CD14-positive monocyte (primary cell): ENCODE measurements around the gene RAB12. TPM values are rescaled to one million over a fixed set of nuclear protein-coding genes. Genes with fewer than 3 reads are reported as not detected.
"Not testable (repeated sequence)": the region's sequence is repeated elsewhere in the genome, so short reads cannot be mapped to it uniquely, and the experiment has no call there.

Experiments
- DNase-seq, 3 donors: peaks; one replicate each; pipeline ENCODE4 v3.0.0-alpha.2; 2011 to 2022
- H2AFZ ChIP-seq: 2 replicates; pipeline ENCODE4 v1.6.0; 2012; ENCODE audit warnings: mild to moderate bottlenecking, low read depth, low read length, inconsistent platforms; ENCODE audit not compliant: insufficient read depth, poor library complexity, severe bottlenecking
- H3K27ac ChIP-seq, 2 donors: 1 replicate in 1 of 2; 2 replicates in 1 of 2; pipeline ENCODE4 v1.5.1; 2012 to 2013; ENCODE audit warnings: low read length in 2 of 2, control low read depth in 1 of 2, inconsistent platforms in 1 of 2, low read depth in 1 of 2, mild to moderate bottlenecking in 1 of 2
- H3K27me3 ChIP-seq, 2 donors: one replicate each; pipeline versions ENCODE4 v1.6.0 to v1.6.1; 2011 to 2013; ENCODE audit warnings: low read length in 2 of 2; ENCODE audit not compliant: control insufficient read depth in 2 of 2, insufficient read depth in 2 of 2
- H3K36me3 ChIP-seq, 2 donors: replicated peaks in 1 of 2; 1 replicate in 1 of 2; 2 replicates in 1 of 2; pipeline versions ENCODE4 v1.5.1 to v1.6.1; 2012 to 2013; ENCODE audit warnings: low read length in 2 of 2, control low read depth in 1 of 2, inconsistent platforms in 1 of 2, mild to moderate bottlenecking in 1 of 2; ENCODE audit not compliant: insufficient read depth in 2 of 2, control insufficient read depth in 1 of 2
- H3K4me1 ChIP-seq, 2 donors: 1 replicate in 1 of 2; 2 replicates in 1 of 2; pipeline versions ENCODE4 v1.5.1 to v1.6.1; 2012 to 2013; ENCODE audit warnings: low read length in 2 of 2, control low read depth in 1 of 2, inconsistent platforms in 1 of 2, mild to moderate bottlenecking in 1 of 2, moderate library complexity in 1 of 2; ENCODE audit not compliant: insufficient read depth in 2 of 2, control insufficient read depth in 1 of 2
- H3K4me2 ChIP-seq: replicated peaks from 2 replicates; pipeline ENCODE3; 2012; ENCODE audit warnings: low read length, moderate library complexity, mild to moderate bottlenecking; ENCODE audit not compliant: poor library complexity, severe bottlenecking; ENCODE audit errors: extremely low read depth
- H3K4me3 ChIP-seq, 3 experiments: fragments of 200-600 bp in 1 of 3; sonication (generic) in 1 of 3; replicated peaks in 1 of 3; 1 replicate in 2 of 3; 2 replicates in 1 of 3; pipeline ENCODE4 v1.5.1; 2011 to 2013; ENCODE audit warnings: low read length in 3 of 3, mild to moderate bottlenecking in 3 of 3, control low read depth in 2 of 3, low read depth in 2 of 3, inconsistent platforms in 1 of 3, moderate library complexity in 1 of 3
- H3K79me2 ChIP-seq: 2 replicates; pipeline ENCODE4 v1.6.0; 2012; ENCODE audit warnings: mild to moderate bottlenecking, control low read depth, inconsistent platforms, low read length, moderate library complexity; ENCODE audit not compliant: insufficient read depth
- H3K9ac ChIP-seq: 2 replicates; pipeline ENCODE4 v1.6.0; 2017; ENCODE audit warnings: low read length, mild to moderate bottlenecking; ENCODE audit not compliant: insufficient read depth, poor library complexity, severe bottlenecking
- H3K9me3 ChIP-seq, 2 donors: replicated peaks in 1 of 2; 1 replicate in 1 of 2; 2 replicates in 1 of 2; pipeline versions ENCODE4 v1.5.1 to v1.6.1; 2012 to 2013; ENCODE audit warnings: low read length in 2 of 2, control low read depth in 1 of 2; ENCODE audit not compliant: control insufficient read depth in 1 of 2, insufficient read depth in 1 of 2
- H4K20me1 ChIP-seq: 2 replicates; pipeline ENCODE4 v1.6.0; 2012; ENCODE audit warnings: mild to moderate bottlenecking, low read length, control low read depth, moderate library complexity; ENCODE audit not compliant: insufficient read depth
- H3K27ac Mint-ChIP-seq, 7 donors: one replicate each; pipeline ENCODE4 v1.8.0; 2020; ENCODE audit warnings: mild to moderate bottlenecking in 7 of 7, mixed read lengths in 7 of 7, moderate library complexity in 6 of 7, inconsistent platforms in 2 of 7
- H3K27me3 Mint-ChIP-seq, 3 donors: one replicate each; pipeline ENCODE4 v1.8.0; 2021 to 2022; ENCODE audit warnings: low read depth in 3 of 3, mild to moderate bottlenecking in 3 of 3, mixed read lengths in 3 of 3, moderate library complexity in 3 of 3, inconsistent platforms in 1 of 3
- H3K36me3 Mint-ChIP-seq, 2 donors: one replicate each; pipeline ENCODE4 v1.8.0; 2020; ENCODE audit warnings: mixed read lengths in 2 of 2, inconsistent platforms in 1 of 2, mild to moderate bottlenecking in 1 of 2
- H3K4me1 Mint-ChIP-seq: one replicate; pipeline ENCODE4 v1.8.0; 2020; ENCODE audit warnings: mild to moderate bottlenecking, mixed read lengths
- H3K4me3 Mint-ChIP-seq, 2 donors: one replicate each; pipeline ENCODE4 v1.8.0; 2020; ENCODE audit warnings: mild to moderate bottlenecking in 2 of 2, mixed read lengths in 2 of 2, moderate library complexity in 1 of 2
- H3K9me3 Mint-ChIP-seq, 7 donors: one replicate each; pipeline ENCODE4 v1.8.0; 2020 to 2022; ENCODE audit warnings: mixed read lengths in 7 of 7, mild to moderate bottlenecking in 6 of 7, moderate library complexity in 6 of 7, inconsistent platforms in 2 of 7
- WGBS: methylation state at CpG from one replicate; pipeline ENCODE4 v1.1.5; 2013; ENCODE audit warnings: missing lambda C conversion rate; ENCODE audit not compliant: insufficient coverage; 5-methylcytosine and 5-hydroxymethylcytosine counted together
- intact Hi-C, 2 donors: fragments of 100-400 bp; cut with micrococcal nuclease; formaldehyde crosslinking; loops; one replicate each; pipeline versions ENCODE4 v1.15.0 to v1.15.1; 2023
- polyA plus RNA-seq, 3 donors: library from polyadenylated mRNA; depleted of rRNA in 1 of 3; unstranded in 2 of 3; stranded (reverse) in 1 of 3; fragments of 300-500 nt in 2 of 3; fragments of >200 nt in 1 of 3; fragmentation: Illumina TruSeq in 2 of 3; gene quantifications; 1 replicate in 2 of 3; 2 replicates in 1 of 3; pipeline ENCODE4 v1.2.3, GENCODE V29; 2012 to 2021
- TF ChIP-seq, protein P1 (sequence below): fragments of 200-600 bp; IDR thresholded peaks from one replicate; pipeline ENCODE4 v1.8.0; 2022; ENCODE audit warnings: antibody characterized with exemption, mild to moderate bottlenecking

RAB12 gene
- polyA plus RNA-seq, 3 donors: 0.15 to 22.1 (median 0.16) TPM

GRCh38 chr18:8562919-8563318, 46.3 kb upstream of the RAB12 start:
- 87% methylated on average over 3 of the region's 3 CpGs for WGBS
- no peaks in the 10 kb centered on the region for H3K27me3 Mint-ChIP-seq
- no peak overlapping the region for H3K4me2 ChIP-seq
- intact Hi-C loops: no loop called here
- no peak overlapping the region for H3K9ac ChIP-seq
- H4K20me1 ChIP-seq: no peaks in the 10 kb centered on the region
- H3K27me3 ChIP-seq: no peaks in the 10 kb centered on the region
- peak overlapping the region in 1 of 7 donors; percentile 63 for H3K27ac Mint-ChIP-seq
- no peak overlapping the region for H3K4me3 Mint-ChIP-seq
- no peak overlapping the region for H2AFZ ChIP-seq
- H3K79me2 ChIP-seq: no peaks in the 10 kb centered on the region
- no peaks in the 10 kb centered on the region for H3K9me3 ChIP-seq
- no peak for DNase-seq
- H3K36me3 Mint-ChIP-seq: no peaks in the 10 kb centered on the region
- H3K4me3 ChIP-seq: no peak overlapping the region
- no peaks in the 10 kb centered on the region for H3K4me1 ChIP-seq
- peaks cover 0 to 5% (median 0%) of the 10 kb centered on the region in 7 donors for H3K9me3 Mint-ChIP-seq
- no peaks in the 10 kb centered on the region for H3K4me1 Mint-ChIP-seq
- H3K36me3 ChIP-seq: no peaks in the 10 kb centered on the region
- H3K27ac ChIP-seq: no peak overlapping the region
- TF ChIP-seq, protein P1, sequence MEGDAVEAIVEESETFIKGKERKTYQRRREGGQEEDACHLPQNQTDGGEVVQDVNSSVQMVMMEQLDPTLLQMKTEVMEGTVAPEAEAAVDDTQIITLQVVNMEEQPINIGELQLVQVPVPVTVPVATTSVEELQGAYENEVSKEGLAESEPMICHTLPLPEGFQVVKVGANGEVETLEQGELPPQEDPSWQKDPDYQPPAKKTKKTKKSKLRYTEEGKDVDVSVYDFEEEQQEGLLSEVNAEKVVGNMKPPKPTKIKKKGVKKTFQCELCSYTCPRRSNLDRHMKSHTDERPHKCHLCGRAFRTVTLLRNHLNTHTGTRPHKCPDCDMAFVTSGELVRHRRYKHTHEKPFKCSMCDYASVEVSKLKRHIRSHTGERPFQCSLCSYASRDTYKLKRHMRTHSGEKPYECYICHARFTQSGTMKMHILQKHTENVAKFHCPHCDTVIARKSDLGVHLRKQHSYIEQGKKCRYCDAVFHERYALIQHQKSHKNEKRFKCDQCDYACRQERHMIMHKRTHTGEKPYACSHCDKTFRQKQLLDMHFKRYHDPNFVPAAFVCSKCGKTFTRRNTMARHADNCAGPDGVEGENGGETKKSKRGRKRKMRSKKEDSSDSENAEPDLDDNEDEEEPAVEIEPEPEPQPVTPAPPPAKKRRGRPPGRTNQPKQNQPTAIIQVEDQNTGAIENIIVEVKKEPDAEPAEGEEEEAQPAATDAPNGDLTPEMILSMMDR: no peak

DNA sequence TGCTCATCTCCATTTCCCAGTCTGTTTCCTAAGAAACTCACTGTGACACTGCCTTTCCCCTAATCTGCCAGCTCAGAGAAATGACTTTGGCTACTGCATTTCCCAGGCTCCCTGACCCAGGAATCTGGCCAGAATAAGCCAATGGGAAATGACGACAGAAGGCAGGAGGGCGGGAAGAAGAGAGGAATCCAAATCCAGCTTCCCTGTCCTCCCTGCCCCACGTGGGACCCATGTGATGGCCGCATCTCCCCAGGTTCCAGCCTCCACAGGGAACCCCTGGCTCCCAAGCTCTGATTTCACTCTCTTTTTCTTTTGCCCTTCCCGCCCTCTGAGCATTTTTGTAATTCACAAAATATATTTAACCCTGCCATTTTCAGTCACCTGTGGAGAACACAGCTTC, 37.8 kb upstream of the RAB12 start:
- H3K36me3 Mint-ChIP-seq: no peaks in the 10 kb centered on the region
- DNase-seq: no peak
- Histone ChIP-seq H3K79me2 (no peaks in the 10 kb centered on the region), H3K9ac (no peak overlapping the region), H3K27ac (no peak overlapping the region), H3K4me3 (no peak overlapping the region), H3K36me3 (no peaks in the 10 kb centered on the region), H3K4me2 (no peak overlapping the region), H4K20me1 (no peaks in the 10 kb centered on the region), H2AFZ (no peak overlapping the region), H3K9me3 (no peaks in the 10 kb centered on the region), H3K27me3 (no peaks in the 10 kb centered on the region), H3K4me1 (no peaks in the 10 kb centered on the region)
- no peak overlapping the region for H3K27ac Mint-ChIP-seq
- peaks cover 2 to 6% (median 3%) of the 10 kb centered on the region in 3 donors for H3K27me3 Mint-ChIP-seq
- H3K4me3 Mint-ChIP-seq: no peak overlapping the region
- no peaks in the 10 kb centered on the region for H3K4me1 Mint-ChIP-seq
- peaks cover 0 to 7% (median 3%) of the 10 kb centered on the region in 7 donors for H3K9me3 Mint-ChIP-seq
- TF ChIP-seq, protein P1: no peak
- 80% methylated on average over 4 of the region's 5 CpGs for WGBS
- intact Hi-C loops: no loop called here

DNA sequence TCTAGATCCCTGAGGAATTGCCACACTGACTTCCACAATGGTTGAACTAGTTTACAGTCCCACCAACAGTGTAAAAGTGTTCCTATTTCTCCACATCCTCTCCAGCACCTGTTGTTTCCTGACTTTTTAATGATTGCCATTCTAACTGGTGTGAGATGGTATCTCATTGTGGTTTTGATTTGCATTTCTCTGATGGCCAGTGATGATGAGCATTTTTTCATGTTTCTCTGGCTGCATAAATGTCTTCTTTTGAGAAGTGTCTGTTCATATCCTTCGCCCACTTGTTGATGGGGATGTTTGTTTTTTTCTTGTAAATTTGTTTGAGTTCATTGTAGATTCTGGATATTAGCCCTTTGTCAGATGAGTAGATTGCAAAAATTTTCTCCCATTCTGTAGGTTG, 35.5 kb upstream of the RAB12 start:
- H3K27me3 ChIP-seq, H3K27me3 Mint-ChIP-seq, H3K36me3 Mint-ChIP-seq, H3K79me2 ChIP-seq, H3K36me3 ChIP-seq, DNase-seq, H3K4me1 ChIP-seq, H2AFZ ChIP-seq, H3K4me3 Mint-ChIP-seq, H3K27ac Mint-ChIP-seq, H3K9me3 ChIP-seq, H3K4me3 ChIP-seq, H4K20me1 ChIP-seq, H3K4me2 ChIP-seq, H3K27ac ChIP-seq, H3K4me1 Mint-ChIP-seq, intact Hi-C loops, H3K9ac ChIP-seq: not testable (repeated sequence)
- H3K9me3 Mint-ChIP-seq: peaks cover under 1 to 12% (median 9%) of the 10 kb centered on the region in 7 donors
- WGBS: no CpG with 5 or more reads among the region's 1 CpG
